K562 (cell line): ENCODE results near the gene CNOT10. TPM values are rescaled to one million over a fixed set of nuclear protein-coding genes. Genes with fewer than 3 reads are reported as not detected.

ENCODE experiments used
- ARID1B ChIP-seq: fragments of 450-650 bp; IDR thresholded peaks from 2 replicates; pipeline ENCODE4 v1.6.1; 2016; ENCODE audit warnings: antibody characterized with exemption, mild to moderate bottlenecking, inconsistent platforms
- CHD4 ChIP-seq: fragments of 200-600 bp; sonication (generic); IDR thresholded peaks from 3 replicates; pipeline ENCODE4 v1.6.1; 2012; ENCODE audit warnings: low read depth, mild to moderate bottlenecking, mixed read lengths, low read length, inconsistent platforms; ENCODE audit not compliant: insufficient read depth, insufficient replicate concordance, poor library complexity, severe bottlenecking
- CTBP1 ChIP-seq: fragments of 450-650 bp; IDR thresholded peaks from 2 replicates; pipeline ENCODE4 v1.6.1; 2016; ENCODE audit warnings: borderline replicate concordance
- DACH1 ChIP-seq: fragments of 450-650 bp; IDR thresholded peaks from 2 replicates; pipeline ENCODE4 v1.6.1; 2018; ENCODE audit not compliant: partially characterized antibody
- E2F6 ChIP-seq, 2 experiments: IDR thresholded peaks; 2 replicates each; pipeline ENCODE4 v1.6.1; 2011; ENCODE audit warnings: borderline replicate concordance in 1 of 2, control low read depth in 1 of 2, low read depth in 1 of 2, low read length in 1 of 2, mild to moderate bottlenecking in 1 of 2, mixed read lengths in 1 of 2, moderate library complexity in 1 of 2; ENCODE audit not compliant: insufficient read depth in 1 of 2, insufficient read length in 1 of 2, poor library complexity in 1 of 2, severe bottlenecking in 1 of 2; ENCODE audit errors: extremely low read depth in 1 of 2
- FOXP4 ChIP-seq: sonication (generic); formaldehyde crosslinking; IDR thresholded peaks from 2 replicates; pipeline ENCODE4 v1.8.0; 2022; ENCODE audit warnings: mild to moderate bottlenecking, missing genetic modification reagents, borderline replicate concordance
- MCM7 ChIP-seq, 2 experiments: fragments of 450-650 bp; IDR thresholded peaks; 2 replicates each; pipeline ENCODE4 v1.6.1; 2016 to 2018
- NR2C2 ChIP-seq, 2 experiments: fragments of 200-800 bp in 1 of 2; sonication (Bioruptor generic) in 1 of 2; sonication (generic) in 1 of 2; formaldehyde crosslinking in 1 of 2; IDR thresholded peaks; 2 replicates each; pipeline versions ENCODE4 v1.6.1 to v1.8.0; 2016 to 2022; ENCODE audit warnings: mild to moderate bottlenecking in 1 of 2, missing compliant biosample characterization in 1 of 2, missing genetic modification characterization in 1 of 2, missing genetic modification reagents in 1 of 2
- SFPQ ChIP-seq: fragments of 200-400 bp; formaldehyde crosslinking; IDR thresholded peaks from 2 replicates; pipeline ENCODE4 v1.6.1; 2017; ENCODE audit warnings: mild to moderate bottlenecking, low read depth, low read length, moderate library complexity
- ZBTB40 ChIP-seq, 2 experiments: fragments of 450-650 bp in 1 of 2; sonication (generic) in 1 of 2; formaldehyde crosslinking in 1 of 2; IDR thresholded peaks; 2 replicates each; pipeline versions ENCODE4 v1.7.1 to v1.9.0; 2016 to 2022; ENCODE audit warnings: inconsistent platforms in 1 of 2, mild to moderate bottlenecking in 1 of 2, missing genetic modification reagents in 1 of 2
- ZC3H8 ChIP-seq: fragments of 450-650 bp; IDR thresholded peaks from 2 replicates; pipeline ENCODE4 v1.6.1; 2017
- polyA plus RNA-seq, 8 experiments: library from polyadenylated mRNA; depleted of rRNA in 4 of 8; stranded (reverse) in 5 of 8; unstranded in 3 of 8; fragments of >200 nt; fragmentation: Nextera tagmentation in 2 of 8; fragmentation: Illumina TruSeq in 1 of 8; extraction: Ambion mirVana in 2 of 8; extraction: Trizol in 1 of 8; gene quantifications; 2 replicates each; pipeline versions ENCODE4 v1.2.1 to v1.2.3, GENCODE V29; 2011 to 2014; ENCODE audit warnings: inconsistent platforms in 1 of 8, missing spikeins in 1 of 8
- total RNA-seq, 7 experiments: library from RNA; depleted of rRNA in 6 of 7; stranded (reverse); fragments of >200 nt in 6 of 7; fragmentation: Illumina TruSeq in 2 of 7; extraction: Trizol in 2 of 7; gene quantifications; 2 replicates each; pipeline versions ENCODE4 v1.2.1 to v1.2.3, GENCODE V29; 2011 to 2021; ENCODE audit warnings: low replicate concordance in 1 of 7

The CNOT10 gene
- total and polyA plus RNA-seq, 9 of the 15 experiments (the other 6 are each of a cell fraction or from before 2014, with no cell fraction given), result 35.7 to 114 (median 81.9) TPM

GRCh38 chr3:32705232-32705631 lies 20.2 kb downstream of the CNOT10 start (continued):
- TF ChIP-seq NR2C2 (CRISPR knock-in tag; IDR thresholded peaks at IDR 0.05), result no peak
- no peak for TF ChIP-seq NR2C2 (tag; IDR thresholded peaks at IDR 0.05)
- TF ChIP-seq FOXP4 (CRISPR knock-in tag), result no peak
- TF ChIP-seq ARID1B, result 0 out of 2 replicates have a peak, but pooled peaks have one; percentile 15
- TF ChIP-seq SFPQ, result no peak
- no peak for TF ChIP-seq ZC3H8
- peak; percentile 60 for TF ChIP-seq DACH1
- TF ChIP-seq MCM7 (IDR thresholded peaks at IDR 0.05), result no peak
- no peak for TF ChIP-seq CHD4
- no peak for TF ChIP-seq CTBP1
- no peak for TF ChIP-seq ZBTB40 (IDR thresholded peaks at IDR 0.05)
- TF ChIP-seq ZBTB40 (CRISPR knock-in tag; IDR thresholded peaks at IDR 0.05), result no peak
- TF ChIP-seq E2F6 (IDR thresholded peaks at IDR 0.05; ENCODE audit: borderline replicate concordance in 1 of 2, extremely low read depth in 1 of 2, insufficient read depth in 1 of 2, insufficient read length in 1 of 2, low read depth in 1 of 2, low read length in 1 of 2, poor library complexity in 1 of 2, severe bottlenecking in 1 of 2), result no peak
